KG1 (cell line): Measurements from ENCODE around the gene TAPBP.
"Not testable (repeated sequence)": the region's sequence is repeated elsewhere in the genome, so short reads cannot be mapped to it uniquely, and the experiment has no call there.

Experiments
- DNase-seq: peaks from one replicate; lab custom pipeline; 2025; lab: John Stamatoyannopoulos, UW

Gene TAPBP

GRCh38 chr6:33313709-33314514 lies at the start of gene TAPBP:
Gene TAPBP (minus strand): TSS chr6:33314078. CDS start chr6:33314041, 37 bp downstream.
- peak; percentile 65 for DNase-seq

GRCh38 chr6:33363486-33363885 lies 49.6 kb upstream of the TAPBP start:
- not testable (repeated sequence) for DNase-seq

GRCh38 chr6:33359331-33359730 lies 45.5 kb upstream of the TAPBP start:
- DNase-seq, result no peak

GRCh38 chr6:33357160-33357871 lies 43.4 kb upstream of the TAPBP start:
- DNase-seq, result not testable (repeated sequence)

- no peak for DNase-seq
Measured at GRCh38 chr6:33356295-33356694, 42.4 kb upstream of the TAPBP start.

GRCh38 chr6:33355860-33356259 lies 42.0 kb upstream of the TAPBP start:
- DNase-seq, result not testable (repeated sequence)

- no peak for DNase-seq
Measured at GRCh38 chr6:33347816-33348215, 33.9 kb upstream of the TAPBP start.

GRCh38 chr6:33346972-33347371 lies 33.1 kb upstream of the TAPBP start:
- DNase-seq, result not testable (repeated sequence)

GRCh38 chr6:33344701-33345697 lies 31.1 kb upstream of the TAPBP start:
- DNase-seq, result peak; percentile 43

GRCh38 chr6:33343953-33344611 lies 30.2 kb upstream of the TAPBP start:
- DNase-seq, result no peak

GRCh38 chr6:33343606-33343952 lies 29.7 kb upstream of the TAPBP start:
- DNase-seq, result not testable (repeated sequence)

- DNase-seq, result no peak
Measured at GRCh38 chr6:33339193-33339592, 25.3 kb upstream of the TAPBP start.

- no peak for DNase-seq
Measured at GRCh38 chr6:33336495-33336894, 22.6 kb upstream of the TAPBP start.

- no peak for DNase-seq
Measured at GRCh38 chr6:33335916-33336315, 22.0 kb upstream of the TAPBP start.

GRCh38 chr6:33333666-33334065 lies 19.8 kb upstream of the TAPBP start:
- no peak for DNase-seq

- DNase-seq, result no peak
Measured at GRCh38 chr6:33330736-33331135, 16.9 kb upstream of the TAPBP start.

GRCh38 chr6:33329058-33329457 lies 15.2 kb upstream of the TAPBP start:
- no peak for DNase-seq

GRCh38 chr6:33324125-33324524 lies 10.2 kb upstream of the TAPBP start:
- DNase-seq, result no peak

- no peak for DNase-seq
Measured at GRCh38 chr6:33323623-33323948, 9.7 kb upstream of the TAPBP start.

GRCh38 chr6:33321227-33321626 lies 7.3 kb upstream of the TAPBP start:
- no peak for DNase-seq

- no peak for DNase-seq
Measured at GRCh38 chr6:33320315-33321181, 6.7 kb upstream of the TAPBP start.
